ENCODE results near the gene MRO.
"Not testable (repeated sequence)": the region's sequence is repeated elsewhere in the genome, so short reads cannot be mapped to it uniquely, and the experiment has no call there.

MRO gene

DNA sequence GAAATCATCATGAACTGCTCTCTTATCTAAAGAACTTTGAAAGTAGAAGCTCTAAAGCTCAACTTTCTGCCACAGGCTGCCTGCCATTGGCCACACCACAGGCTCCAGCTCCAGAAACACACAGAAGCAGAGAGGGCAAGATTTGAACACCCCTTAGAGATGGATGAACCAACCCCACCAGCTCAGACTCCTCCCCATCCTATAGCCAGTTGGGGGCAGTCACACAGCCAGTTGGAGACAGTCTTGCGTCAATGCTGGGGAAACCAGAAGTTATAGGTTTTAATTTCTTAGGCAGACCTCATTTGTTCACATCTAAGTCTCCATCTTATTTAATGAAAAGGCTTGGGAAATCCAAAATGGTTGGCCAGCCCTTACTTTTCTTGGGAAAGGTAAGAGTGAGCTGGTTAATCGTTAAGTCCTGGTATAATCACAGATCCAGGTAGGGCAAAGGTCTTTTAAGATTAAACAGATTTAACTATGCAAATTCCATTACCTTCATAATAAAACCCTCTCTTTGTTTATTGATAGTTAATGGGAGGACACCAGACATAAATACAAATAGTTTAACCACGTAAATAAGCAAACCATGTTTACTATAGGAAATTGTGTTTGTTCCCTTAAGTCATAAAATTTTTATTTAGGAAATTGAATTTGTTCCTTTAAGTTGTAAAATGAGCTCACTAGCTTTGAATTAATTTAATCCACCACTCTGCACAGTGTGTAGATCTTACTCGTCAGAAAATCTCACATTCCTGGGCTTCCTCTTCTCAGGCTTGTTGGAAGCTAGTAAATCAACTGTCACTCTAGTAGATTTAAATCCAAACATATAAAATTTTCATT is 28.0 kb downstream of the MRO start:
- DNase-seq: no peak

DNA sequence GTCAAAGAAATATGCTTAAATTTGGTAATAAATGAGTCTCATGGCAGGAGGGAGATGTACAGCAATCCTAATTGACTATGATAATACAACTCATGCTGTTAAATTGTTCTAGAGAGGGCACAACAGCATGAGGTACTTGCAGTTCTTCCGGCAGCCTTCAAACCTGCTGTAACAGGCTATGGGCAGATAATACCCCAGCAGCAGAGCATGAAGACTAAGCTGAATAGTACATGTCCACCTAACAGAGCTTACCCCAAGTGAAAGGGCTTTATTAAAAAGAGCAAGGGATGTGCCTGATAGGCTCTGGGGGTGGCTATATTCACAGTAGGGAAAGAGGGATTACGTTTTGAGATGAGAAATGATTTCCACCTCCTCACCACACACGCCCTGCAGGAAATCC is 28.9 kb downstream of the MRO start:
- no peak for DNase-seq

DNA sequence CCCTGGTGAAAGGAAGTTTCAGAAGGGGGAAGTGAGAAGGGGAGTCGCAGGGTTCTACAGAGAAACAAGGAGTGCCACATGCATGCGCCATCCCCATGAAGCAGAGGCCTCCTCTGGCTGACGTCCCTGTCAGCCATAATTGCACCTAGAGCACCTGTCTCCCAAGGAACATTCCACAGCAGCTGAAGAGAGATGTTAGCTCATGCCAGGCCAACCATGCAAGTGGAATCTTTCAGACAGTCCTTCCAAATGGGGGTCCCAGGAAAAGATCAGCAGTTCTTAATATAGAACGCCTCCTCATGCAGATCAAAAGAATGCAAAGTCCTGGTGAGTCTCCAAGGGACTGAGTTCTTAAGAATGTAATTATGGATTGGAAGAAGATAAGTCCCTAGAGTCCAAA is 29.6 kb downstream of the MRO start:
- no peak for DNase-seq

DNA sequence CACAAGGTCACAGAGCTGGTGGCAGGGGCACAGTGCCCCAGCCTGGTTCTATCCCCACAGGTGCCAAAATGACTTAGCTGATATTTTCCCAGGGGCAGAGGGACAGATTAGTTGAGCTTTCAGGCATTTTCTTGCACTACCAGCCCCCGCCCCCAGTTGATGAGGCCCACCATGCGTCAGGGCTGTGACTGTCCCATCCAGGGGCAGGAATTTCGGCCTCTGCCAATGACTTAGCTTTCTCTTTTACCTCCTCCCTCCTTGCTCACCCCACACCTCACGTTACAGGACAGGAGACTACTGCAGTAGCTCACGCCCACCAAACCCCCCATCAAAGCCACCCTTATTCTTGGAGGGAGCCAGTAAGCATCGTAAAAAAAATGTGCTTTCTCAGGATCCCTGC is 31.5 kb downstream of the MRO start:
- no peak for DNase-seq

DNA sequence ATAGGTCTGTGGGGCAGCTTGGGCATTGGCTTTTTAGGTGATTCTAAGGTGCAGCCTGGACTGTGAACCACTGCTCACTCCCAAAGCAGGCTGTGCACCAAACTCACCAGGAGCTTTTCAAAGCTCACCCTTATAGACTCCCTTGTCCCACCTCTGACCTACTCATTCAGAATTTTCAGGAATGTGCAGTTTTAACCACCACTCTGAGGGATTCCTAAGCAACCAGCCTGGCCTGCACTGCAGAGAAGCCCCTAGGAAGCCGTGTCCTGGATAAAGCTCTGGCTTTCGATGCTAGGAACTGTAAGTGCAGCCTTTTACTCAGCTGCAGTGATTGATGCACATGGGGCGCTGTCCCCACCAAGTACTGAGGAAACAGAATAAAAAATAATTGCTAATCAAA is 33.0 kb downstream of the MRO start:
- no peak for DNase-seq

DNA sequence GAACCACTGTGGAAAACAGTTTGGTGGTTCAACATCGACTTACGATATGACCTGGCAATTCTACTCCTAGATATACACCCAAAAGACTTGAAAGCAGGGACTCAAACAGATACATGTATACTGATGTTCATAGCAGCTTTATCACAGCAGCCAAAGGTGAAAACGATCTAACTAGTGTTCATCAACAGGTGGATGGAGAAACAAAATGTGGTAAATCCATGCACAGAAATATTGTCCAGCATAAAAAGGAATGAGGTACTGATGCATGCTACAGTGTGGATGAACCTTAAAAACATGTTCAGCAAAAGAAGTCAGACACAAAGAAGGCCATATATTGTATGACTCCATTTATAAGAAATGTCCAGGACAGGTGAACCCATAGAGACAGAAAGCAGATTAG is 36.3 kb downstream of the MRO start:
- DNase-seq: no peak

DNA sequence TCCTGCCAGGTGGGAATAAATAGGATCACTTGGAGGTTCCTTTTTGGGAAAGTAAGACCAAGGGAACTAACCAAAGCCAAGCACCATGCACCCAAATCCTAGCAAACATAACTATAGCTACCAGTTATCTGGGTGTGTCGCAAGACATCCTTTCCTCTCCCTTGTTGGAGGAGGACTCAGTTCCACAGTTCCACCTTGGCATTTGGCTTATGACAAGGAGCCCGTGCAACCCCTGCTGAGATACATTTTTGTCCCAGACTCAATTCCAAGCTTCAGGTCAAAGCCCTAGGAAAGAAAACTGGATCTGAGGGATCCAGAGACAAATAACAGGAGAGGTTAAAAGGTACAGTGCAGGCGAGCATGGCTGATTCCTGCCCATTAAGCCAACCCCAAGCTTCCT is 40.8 kb downstream of the MRO start:
- DNase-seq: not testable (repeated sequence)

DNA sequence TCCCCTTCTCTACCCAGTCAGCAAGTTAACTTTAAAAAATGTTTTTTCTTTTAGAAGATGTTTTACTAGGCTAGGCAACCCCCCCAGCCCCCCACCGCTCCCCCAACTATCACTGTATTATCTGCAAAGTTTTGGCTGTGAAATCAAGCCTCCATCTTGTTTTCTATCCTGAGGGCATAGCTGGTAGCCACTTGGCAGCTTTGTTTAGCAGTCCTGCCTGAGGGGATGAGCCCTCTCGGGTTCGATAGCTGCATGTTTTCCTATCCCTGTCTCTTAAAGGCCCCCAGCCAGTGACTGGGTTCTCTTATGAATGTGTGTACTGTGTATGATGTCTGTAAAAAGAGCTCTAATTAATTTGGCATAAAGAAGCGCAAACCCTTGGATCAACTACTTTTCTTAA is 43.4 kb downstream of the MRO start:
- no peak for DNase-seq

DNA sequence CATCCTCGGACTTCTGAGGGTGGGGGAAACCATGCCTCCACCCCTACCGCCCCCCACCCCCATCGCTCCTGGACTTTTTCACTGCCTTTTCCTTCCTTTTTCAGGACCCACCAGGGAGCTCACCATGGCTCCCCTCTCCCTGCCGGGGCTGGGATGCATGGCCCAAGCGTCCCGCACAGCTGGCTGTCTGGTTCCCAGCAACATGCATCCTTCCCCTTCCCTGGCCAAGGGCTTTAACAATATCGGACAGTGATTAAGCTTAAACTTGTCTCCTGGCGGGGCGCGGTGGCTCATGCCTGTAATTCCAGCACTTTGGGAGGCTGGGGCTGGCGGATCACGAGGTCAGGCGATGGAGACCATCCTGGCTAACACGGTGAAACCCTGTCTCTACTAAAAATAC is 44.1 kb downstream of the MRO start:
- no peak for DNase-seq

DNA sequence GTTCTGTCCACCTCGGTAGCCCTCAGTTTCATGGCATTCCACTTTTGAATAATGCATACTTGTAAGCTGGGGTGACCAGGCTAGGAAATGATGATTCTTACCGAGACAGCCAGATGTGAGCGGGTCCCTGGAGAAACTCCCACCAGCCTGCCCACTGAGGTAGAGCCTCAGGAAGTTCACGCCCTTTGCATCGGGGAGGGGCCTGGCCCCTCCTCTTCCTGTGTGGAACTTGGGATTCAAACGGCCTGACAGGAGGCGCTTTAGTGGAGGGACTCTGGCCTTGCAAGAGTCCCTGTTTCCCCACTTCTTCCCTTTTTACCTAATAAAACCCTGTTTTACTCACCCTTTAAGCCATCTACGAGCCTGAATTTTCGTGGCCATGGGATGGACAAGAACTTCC is 44.6 kb downstream of the MRO start:
- no peak for DNase-seq

DNA sequence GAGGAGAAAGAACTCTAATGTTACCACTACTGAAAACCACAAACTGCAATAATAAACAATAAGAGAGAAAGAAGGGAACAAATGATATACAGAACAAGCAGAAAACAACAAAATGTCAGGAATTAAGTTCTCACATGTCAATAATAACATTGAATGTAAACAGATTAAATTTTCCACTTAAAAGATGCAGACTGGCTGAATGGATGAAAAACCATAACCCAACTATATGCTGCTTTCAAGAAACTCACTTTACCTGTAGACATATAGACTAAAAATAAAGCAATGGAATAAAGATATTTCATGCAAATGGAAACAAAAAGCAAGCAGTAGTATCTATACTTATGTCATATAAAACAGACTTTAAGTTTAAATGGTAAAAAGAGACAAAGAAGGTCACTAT is 50.4 kb downstream of the MRO start:
- DNase-seq: no peak

DNA sequence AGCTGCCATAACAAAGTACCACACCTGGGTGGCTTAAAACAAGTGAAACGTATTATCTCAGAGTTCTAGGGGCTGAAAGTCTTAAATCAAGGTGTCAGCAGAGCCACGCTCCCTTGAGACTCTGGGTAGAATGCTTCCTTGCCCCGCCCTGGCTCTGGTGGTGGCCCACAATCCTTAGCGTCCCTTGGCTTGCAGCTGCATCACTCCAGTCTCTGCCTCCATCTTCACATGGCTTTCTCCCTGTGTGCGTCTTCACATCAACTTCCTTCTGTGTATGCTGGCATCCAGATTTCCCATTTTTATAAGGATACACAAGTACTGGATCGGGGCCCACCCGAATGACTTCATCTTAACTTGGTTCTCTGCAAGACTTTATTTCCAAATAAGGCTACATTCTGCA is 62.5 kb downstream of the MRO start:
- DNase-seq: no peak

DNA sequence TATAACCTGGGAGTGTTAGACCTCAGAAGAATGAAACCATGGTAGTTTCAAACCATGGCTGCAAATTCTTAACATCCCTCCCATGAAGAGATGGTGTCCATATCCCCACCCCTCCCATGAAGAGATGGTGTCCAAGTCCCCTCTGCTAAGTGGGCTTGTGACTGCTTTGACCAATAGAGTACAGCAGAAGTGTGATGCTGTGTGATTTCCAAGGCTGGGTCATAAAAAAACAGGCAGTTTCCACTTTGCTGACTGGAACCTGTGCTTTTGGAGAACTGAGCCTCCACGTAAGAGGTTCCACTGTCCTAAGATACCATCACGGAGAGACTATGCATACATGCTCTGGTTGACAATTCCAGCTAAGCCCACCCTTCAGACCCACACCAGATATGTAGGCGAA is 65.5 kb downstream of the MRO start:
- DNase-seq: no peak

DNA sequence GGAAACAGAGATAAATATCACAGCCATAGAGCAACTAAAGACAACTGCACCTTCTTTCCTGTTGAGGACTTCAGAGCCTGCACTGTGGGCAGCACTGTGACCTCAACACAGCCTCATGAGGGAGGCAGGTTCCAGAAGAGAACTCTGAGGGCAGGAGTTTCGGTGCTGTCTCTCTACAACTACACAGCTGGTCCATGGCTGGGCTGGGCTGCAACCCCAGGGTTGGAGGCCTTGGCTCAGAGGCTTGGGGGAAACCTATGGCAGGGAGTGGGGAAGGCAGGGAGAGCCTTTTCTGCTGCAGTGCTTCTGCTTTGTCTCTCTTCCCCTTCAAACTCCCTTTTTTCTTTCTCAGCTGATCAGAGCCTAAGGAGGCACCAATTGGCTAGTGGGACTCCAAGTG is 66.5 kb downstream of the MRO start:
- DNase-seq: no peak

DNA sequence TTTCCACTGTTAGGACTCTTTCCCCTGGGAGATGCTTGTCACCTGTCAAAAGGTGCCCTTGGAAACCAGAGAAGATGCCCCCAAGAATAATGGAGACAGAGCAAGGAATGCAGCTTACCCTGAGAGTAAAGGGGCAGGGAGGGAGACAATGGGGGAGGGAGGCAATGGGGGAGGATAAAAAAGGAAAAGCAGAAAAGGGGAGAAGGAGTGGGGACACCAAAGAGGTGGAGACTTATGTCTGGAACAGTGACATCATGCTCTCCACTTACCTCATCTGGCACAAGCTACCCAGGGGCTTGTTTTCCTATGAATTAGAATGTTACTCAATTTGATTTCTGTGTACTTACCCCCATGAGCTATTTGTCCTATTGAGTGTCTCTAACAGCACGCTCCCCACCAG is 67.9 kb downstream of the MRO start:
- no peak for DNase-seq

DNA sequence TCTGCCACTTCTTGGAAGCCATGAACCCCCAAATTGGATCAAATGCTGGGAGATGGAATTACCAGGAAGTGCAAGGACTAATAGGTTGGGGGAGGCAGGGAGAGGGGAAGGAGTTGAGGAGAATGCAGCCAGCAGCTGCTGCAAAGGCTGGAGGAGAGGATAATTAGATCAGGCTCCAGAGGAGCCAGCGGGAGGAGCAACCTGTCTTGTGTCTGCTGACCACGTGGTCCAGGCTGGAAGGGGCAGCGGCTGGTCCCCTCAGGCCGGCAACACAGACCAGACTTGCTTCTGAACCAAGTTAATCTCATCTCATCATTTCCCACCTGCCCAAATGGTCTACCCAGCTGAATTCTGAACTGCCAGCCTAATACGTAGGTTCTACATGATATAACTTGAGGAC is 68.3 kb downstream of the MRO start:
- DNase-seq: no peak

DNA sequence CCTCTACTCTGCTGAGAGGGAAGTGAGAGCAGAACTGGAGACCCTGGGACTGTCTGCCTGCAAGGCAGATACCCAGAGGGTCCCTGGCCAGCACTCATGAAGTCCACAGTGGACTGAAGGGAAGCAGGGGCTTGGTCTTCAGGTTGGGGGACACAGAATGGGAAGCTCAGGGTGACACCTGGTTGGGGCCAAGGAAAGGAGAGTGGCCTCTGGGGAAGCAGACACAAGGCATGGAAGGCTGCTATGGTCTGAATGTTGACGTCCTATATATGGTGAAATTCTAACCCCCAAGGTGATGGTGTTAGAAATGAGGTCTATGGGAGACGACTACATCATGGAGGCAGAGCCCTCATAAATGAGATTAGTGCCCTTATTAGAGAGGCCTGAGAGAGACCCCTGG is 69.3 kb downstream of the MRO start:
- DNase-seq: no peak

DNA sequence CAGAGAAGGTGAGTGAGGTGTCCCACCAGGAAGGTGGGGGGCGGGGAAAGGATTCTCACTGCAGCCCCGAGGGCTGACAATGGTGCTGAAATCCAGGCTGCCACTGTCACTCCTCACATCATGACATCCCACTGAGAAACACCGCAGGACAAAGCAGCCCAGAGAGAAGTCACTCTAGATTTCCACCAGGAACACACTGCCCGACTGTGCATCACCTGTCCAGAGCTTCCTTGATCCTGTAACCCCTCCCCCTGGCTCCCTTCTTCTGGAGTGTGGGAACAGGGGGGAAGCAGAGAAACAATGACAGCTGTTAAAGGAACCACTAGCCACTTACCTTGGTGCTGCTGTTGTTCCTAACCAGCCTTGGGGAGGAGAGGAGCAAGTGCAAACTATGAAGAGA is 69.9 kb downstream of the MRO start:
- DNase-seq: no peak

DNA sequence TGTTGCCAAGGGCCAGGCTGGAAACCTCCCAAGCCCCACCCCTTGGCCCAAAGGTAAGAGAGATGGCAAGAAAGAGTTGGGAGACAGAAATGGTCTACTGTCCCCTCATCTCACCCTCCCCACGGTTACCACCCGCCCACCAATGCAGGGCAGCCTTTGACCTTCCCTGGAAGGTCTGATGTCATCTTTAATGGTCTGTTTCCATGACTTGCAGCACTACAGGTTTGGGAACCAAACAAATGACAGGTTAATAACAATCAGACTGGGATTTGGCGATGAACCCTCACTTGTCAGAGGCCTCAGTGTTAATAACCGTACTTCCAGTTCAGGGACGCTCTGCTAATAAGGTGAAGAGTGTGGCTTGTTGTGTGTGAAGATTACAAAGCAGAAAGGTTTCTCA is 70.4 kb downstream of the MRO start:
- DNase-seq: no peak

DNA sequence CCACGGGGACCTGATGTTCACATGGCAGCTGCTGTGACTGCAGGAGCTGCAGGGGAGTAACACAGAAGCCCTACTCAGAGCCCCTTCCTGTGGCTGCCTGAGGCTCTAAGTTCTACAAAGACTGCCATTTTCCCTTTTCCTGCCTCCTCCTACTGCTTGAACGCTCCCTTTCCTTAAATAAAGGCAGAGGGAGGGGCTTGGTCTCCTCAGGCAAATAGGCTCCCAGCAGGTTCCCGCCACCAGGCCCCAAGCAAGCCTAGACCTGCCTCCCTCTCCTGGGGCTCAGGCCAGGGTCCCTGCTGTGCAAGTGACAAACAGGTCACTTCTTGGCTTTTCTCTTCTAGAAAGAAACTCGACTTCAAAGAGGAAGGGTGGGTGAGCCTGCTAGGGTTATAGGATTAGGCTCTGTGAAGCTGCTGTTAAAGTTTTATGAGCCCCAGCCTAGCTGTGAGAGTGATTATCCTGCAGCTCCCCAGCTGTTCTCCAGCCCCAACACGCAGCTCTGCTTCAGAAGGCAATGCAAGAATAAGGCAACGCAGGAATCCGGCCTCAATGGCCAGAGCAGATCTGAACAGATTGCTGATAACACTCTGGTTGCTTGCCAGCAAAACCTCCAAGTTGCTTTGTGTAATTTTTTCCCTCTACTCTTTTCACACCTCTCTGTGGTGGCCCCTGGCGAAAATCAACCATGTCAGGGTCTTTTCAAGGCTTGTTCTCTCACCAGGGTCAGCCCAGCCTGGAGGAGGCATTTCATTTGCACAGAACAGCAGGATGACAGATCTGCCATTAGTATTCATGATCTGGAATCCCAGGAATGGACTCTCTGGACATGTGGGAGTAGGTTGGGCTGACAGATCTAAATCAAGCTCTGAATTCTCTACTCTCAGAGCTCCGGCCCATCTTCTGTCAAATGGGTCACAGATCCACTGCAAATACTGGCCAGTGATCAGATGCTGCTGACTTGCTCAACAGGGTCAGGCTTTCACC is 71.3 kb downstream of the MRO start:
- no peak for DNase-seq

DNA sequence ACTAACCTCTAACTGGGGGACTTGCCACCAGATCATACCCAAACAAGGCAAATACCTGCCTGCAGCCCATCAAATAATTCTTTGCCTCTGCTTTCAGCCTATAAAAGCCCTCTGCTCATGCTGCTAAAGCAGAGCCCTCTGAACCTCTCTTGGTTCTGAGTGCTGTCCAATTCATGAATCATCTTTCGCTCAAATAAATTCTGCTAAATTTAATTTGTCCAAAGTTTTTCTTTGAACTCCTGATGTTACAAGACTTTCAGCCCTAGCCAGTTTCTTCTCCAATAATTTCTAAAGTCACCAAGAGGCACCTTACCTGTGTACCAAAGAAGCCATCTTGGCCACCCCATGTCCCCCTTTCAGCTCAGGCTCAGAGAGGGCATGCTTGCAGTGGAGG is 72.0 kb downstream of the MRO start:
- no peak for DNase-seq

DNA sequence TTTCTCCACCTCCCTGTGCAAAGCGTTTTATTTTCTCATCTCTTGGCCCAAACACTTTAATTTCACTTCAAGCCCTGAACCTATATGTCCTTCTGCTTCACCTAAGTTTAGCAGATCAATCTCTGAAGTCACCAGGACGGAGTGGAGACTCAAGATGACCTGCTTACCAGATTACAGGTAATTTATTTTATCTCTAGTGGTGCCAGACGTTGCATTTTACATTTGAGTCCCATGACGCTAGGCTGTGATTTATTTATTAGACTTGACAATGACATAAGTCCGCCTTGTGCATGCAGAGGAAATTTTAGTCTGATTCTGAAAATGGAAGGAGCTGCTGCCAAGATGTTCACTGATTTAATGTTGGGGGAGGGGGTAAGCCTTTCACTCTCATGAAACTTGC is 73.9 kb downstream of the MRO start:
- DNase-seq: no peak

Measured in CD4-positive, alpha-beta T cell treated with Interleukin-15 for 1 hour (primary cell).